NT2/D1 (cell line): ENCODE results near the gene DAPP1.

ENCODE experiments used
- YY1 ChIP-seq: IDR thresholded peaks from 2 replicates; pipeline ENCODE4 v1.6.1; 2011; ENCODE audit not compliant: insufficient read length, insufficient read depth
- ZNF274 ChIP-seq: IDR thresholded peaks from 2 replicates; pipeline ENCODE4 v1.6.1; 2011; ENCODE audit warnings: mild to moderate bottlenecking, low read depth, low read length

DNA sequence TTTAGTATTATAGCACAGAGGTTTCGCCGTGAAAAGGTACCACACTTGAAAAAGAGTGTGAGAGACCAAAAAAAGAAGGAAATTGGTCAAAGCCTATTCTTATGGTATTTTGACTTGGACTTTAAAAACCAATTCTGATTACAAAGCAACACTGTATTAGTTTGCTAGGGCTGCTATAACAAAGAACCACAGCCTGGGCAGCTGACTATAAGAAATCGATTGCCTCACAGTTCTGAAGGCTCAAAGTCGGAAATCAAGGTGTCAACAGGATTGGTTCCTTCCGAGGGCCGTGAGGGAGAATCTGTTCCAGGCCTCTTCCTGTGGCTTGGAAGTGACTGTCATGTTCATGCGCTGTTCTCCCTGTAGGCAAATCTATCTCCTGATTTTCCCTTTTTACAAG lies 17.9 kb downstream of the DAPP1 start:
- TF ChIP-seq ZNF274 (no peak), YY1 (no peak)
